ENCODE data around the gene LGI2.
"Not testable (repeated sequence)": the region's sequence is repeated elsewhere in the genome, so short reads cannot be mapped to it uniquely, and the experiment has no call there.

The LGI2 gene

DNA sequence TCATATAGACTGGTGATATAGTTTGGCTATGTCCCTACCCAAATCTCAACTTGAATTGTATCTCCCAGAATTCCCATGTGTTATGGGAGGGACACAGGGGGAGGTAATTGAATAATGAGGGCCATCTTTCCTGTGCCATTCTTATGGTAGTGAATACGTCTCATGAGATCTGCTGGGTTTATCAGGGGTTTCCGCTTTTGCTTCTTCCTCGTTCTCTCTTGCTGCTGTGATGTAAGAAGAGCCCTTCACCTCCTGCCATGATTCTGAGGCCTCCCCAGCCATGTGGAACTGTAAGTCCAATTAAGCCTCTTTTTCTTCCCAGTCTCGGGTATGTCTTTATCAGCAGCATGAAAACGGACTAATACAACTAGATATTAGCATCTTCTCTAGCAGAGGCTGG is 21.3 kb upstream of the LGI2 start:
- H2AFZ ChIP-seq (ENCODE audit: low read length); H2BK12ac ChIP-seq (ENCODE audit: low read length); H3K27me3 ChIP-seq (ENCODE audit: control insufficient read depth in 3 of 3, insufficient read depth in 3 of 3, low read depth in 1 of 3, low read length in 3 of 3); H3K4me1 ChIP-seq (ENCODE audit: control insufficient read depth in 2 of 2, insufficient read depth in 1 of 2, low read depth in 1 of 2, low read length in 2 of 2); H3K9ac ChIP-seq (ENCODE audit: low read depth, low read length, poor library complexity); H3K4me3 ChIP-seq (ENCODE audit: low read length in 2 of 2); H2BK15ac ChIP-seq (ENCODE audit: low read length); H3K18ac ChIP-seq (ENCODE audit: low read length); H3K23ac ChIP-seq (ENCODE audit: low read depth, low read length, poor library complexity); DNase-seq (ENCODE audit: low spot score); H3K4ac ChIP-seq (ENCODE audit: low read length); H3K4me2 ChIP-seq (ENCODE audit: insufficient read depth, low read length, poor library complexity, severe bottlenecking); H2BK120ac ChIP-seq (ENCODE audit: low read depth, low read length); H4K8ac ChIP-seq (ENCODE audit: low read depth, low read length); H2AK5ac ChIP-seq (ENCODE audit: low read depth, low read length); H3K14ac ChIP-seq (ENCODE audit: low read length); H3K27ac ChIP-seq (replicated peaks; ENCODE audit: low read length); H3K36me3 ChIP-seq (replicated peaks in 1 of 2; ENCODE audit: control insufficient read depth in 2 of 2, insufficient read depth in 2 of 2, low read length in 2 of 2); H4K91ac ChIP-seq (ENCODE audit: low read depth, low read length, poor library complexity); H3K79me1 ChIP-seq (ENCODE audit: low read depth, low read length); H2BK5ac ChIP-seq (ENCODE audit: low read length): not testable (repeated sequence)
- no CpG with 5 or more reads among the region's 5 CpGs for WGBS, 2 donors (ENCODE audit: extremely low coverage in 2 of 2, insufficient read length in 2 of 2, insufficient replicate concordance in 1 of 2)
- peaks cover 7 to 16% of the 10 kb centered on the region in 2 donors for H3K9me3 ChIP-seq (replicated peaks in 1 of 2; ENCODE audit: control insufficient read depth in 2 of 2, insufficient read depth in 1 of 2, low read depth in 1 of 2, low read length in 2 of 2)

DNA sequence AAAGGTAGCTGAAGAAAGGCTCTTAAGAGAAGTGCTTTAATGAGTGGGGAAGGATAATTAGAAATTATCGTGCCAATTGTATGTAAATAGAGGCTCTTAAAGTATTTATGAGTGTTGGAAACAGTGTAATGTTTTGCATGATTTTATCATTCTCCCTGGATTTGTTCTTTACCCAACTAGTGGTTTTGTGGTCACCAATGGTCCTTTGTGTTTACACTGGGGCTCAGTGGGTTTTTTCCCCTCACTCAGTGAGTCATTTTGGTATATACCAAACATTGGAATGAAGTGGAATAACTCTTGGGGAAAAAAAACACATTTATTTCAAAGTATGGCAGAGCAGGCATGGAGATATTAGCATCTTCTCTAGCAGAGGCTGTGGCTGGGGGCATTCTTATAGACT is 20.8 kb upstream of the LGI2 start:
- no peak for DNase-seq (ENCODE audit: low spot score)
- no peak overlapping the region for H3K4me2 ChIP-seq (ENCODE audit: insufficient read depth, low read length, poor library complexity, severe bottlenecking)
- no peak overlapping the region for H2BK12ac ChIP-seq (ENCODE audit: low read length)
- H3K4me1 ChIP-seq (ENCODE audit: control insufficient read depth in 2 of 2, insufficient read depth in 1 of 2, low read depth in 1 of 2, low read length in 2 of 2): no peaks in the 10 kb centered on the region
- no peak overlapping the region for H2BK15ac ChIP-seq (ENCODE audit: low read length)
- H3K27me3 ChIP-seq (ENCODE audit: control insufficient read depth in 3 of 3, insufficient read depth in 3 of 3, low read depth in 1 of 3, low read length in 3 of 3): no peaks in the 10 kb centered on the region
- no peak overlapping the region for H3K14ac ChIP-seq (ENCODE audit: low read length)
- no peak overlapping the region for H3K4me3 ChIP-seq (ENCODE audit: low read length in 2 of 2)
- H2BK120ac ChIP-seq (ENCODE audit: low read depth, low read length): no peak overlapping the region
- no peak overlapping the region for H4K8ac ChIP-seq (ENCODE audit: low read depth, low read length)
- H3K79me1 ChIP-seq (ENCODE audit: low read depth, low read length): no peaks in the 10 kb centered on the region
- H3K27ac ChIP-seq (replicated peaks; ENCODE audit: low read length): no peak overlapping the region
- no peaks in the 10 kb centered on the region for H3K36me3 ChIP-seq (replicated peaks in 1 of 2; ENCODE audit: control insufficient read depth in 2 of 2, insufficient read depth in 2 of 2, low read length in 2 of 2)
- no peak overlapping the region for H2BK5ac ChIP-seq (ENCODE audit: low read length)
- no peak overlapping the region for H3K23ac ChIP-seq (ENCODE audit: low read depth, low read length, poor library complexity)
- no peak overlapping the region for H2AFZ ChIP-seq (ENCODE audit: low read length)
- H3K18ac ChIP-seq (ENCODE audit: low read length): no peak overlapping the region
- H3K9me3 ChIP-seq (replicated peaks in 1 of 2; ENCODE audit: control insufficient read depth in 2 of 2, insufficient read depth in 1 of 2, low read depth in 1 of 2, low read length in 2 of 2): peaks cover 7 to 16% of the 10 kb centered on the region in 2 donors
- H3K9ac ChIP-seq (ENCODE audit: low read depth, low read length, poor library complexity): no peak overlapping the region
- no peak overlapping the region for H4K91ac ChIP-seq (ENCODE audit: low read depth, low read length, poor library complexity)
- H3K4ac ChIP-seq (ENCODE audit: low read length): no peak overlapping the region
- no peak overlapping the region for H2AK5ac ChIP-seq (ENCODE audit: low read depth, low read length)
- WGBS, 2 donors (ENCODE audit: extremely low coverage in 2 of 2, insufficient read length in 2 of 2, insufficient replicate concordance in 1 of 2): no CpG with 5 or more reads among the region's 1 CpG

DNA sequence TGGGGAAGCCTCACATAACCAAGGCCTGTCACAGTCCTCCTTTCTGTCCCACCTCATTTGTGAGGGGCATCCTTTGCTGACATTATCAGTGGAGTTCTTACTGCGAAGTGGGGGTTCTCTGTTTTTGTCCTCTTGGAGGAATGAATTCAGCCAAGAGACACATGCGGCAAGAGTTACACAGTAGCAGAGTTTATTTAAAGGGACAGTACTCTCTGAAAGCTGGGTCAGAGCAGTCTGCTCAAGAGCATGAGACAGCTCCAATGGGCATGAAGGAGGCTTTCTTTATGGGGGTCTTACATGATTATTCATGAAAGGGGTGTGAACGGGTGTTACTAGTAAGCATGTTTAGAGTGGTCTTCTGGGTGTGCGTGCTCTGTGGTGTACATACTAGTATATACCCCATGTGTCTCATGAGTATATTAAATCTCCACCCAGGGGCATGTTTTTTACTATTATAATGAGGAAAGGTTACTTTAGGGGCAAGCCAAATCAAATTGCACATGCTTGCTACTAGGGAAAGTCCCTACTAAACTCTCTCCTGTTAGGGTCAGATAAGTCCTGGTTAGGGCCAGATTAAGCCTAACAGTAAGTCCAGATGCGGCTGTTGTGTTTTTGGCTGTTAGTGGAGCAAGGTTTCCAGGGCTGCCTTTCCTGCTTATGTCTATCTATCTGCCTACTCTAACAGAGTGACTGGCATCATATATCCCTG is 19.8 kb upstream of the LGI2 start:
- H3K4ac ChIP-seq (ENCODE audit: low read length): no peak overlapping the region
- no peak overlapping the region for H2BK12ac ChIP-seq (ENCODE audit: low read length)
- no peak overlapping the region for H4K91ac ChIP-seq (ENCODE audit: low read depth, low read length, poor library complexity)
- peaks cover 7 to 16% of the 10 kb centered on the region in 2 donors for H3K9me3 ChIP-seq (replicated peaks in 1 of 2; ENCODE audit: control insufficient read depth in 2 of 2, insufficient read depth in 1 of 2, low read depth in 1 of 2, low read length in 2 of 2)
- no peaks in the 10 kb centered on the region for H3K27me3 ChIP-seq (ENCODE audit: control insufficient read depth in 3 of 3, insufficient read depth in 3 of 3, low read depth in 1 of 3, low read length in 3 of 3)
- no peak overlapping the region for H3K27ac ChIP-seq (replicated peaks; ENCODE audit: low read length)
- DNase-seq (ENCODE audit: low spot score): no peak
- H3K18ac ChIP-seq (ENCODE audit: low read length): no peak overlapping the region
- no peak overlapping the region for H3K4me3 ChIP-seq (ENCODE audit: low read length in 2 of 2)
- no peak overlapping the region for H3K9ac ChIP-seq (ENCODE audit: low read depth, low read length, poor library complexity)
- no peak overlapping the region for H2BK120ac ChIP-seq (ENCODE audit: low read depth, low read length)
- no peak overlapping the region for H2BK5ac ChIP-seq (ENCODE audit: low read length)
- no peak overlapping the region for H3K23ac ChIP-seq (ENCODE audit: low read depth, low read length, poor library complexity)
- no peak overlapping the region for H3K14ac ChIP-seq (ENCODE audit: low read length)
- no peak overlapping the region for H2AK5ac ChIP-seq (ENCODE audit: low read depth, low read length)
- H3K4me1 ChIP-seq (ENCODE audit: control insufficient read depth in 2 of 2, insufficient read depth in 1 of 2, low read depth in 1 of 2, low read length in 2 of 2): no peaks in the 10 kb centered on the region
- WGBS, 2 donors (ENCODE audit: extremely low coverage in 2 of 2, insufficient read length in 2 of 2, insufficient replicate concordance in 1 of 2): no CpG with 5 or more reads among the region's 5 CpGs
- no peaks in the 10 kb centered on the region for H3K79me1 ChIP-seq (ENCODE audit: low read depth, low read length)
- no peak overlapping the region for H2BK15ac ChIP-seq (ENCODE audit: low read length)
- H2AFZ ChIP-seq (ENCODE audit: low read length): no peak overlapping the region
- no peak overlapping the region for H4K8ac ChIP-seq (ENCODE audit: low read depth, low read length)
- H3K36me3 ChIP-seq (replicated peaks in 1 of 2; ENCODE audit: control insufficient read depth in 2 of 2, insufficient read depth in 2 of 2, low read length in 2 of 2): no peaks in the 10 kb centered on the region
- H3K4me2 ChIP-seq (ENCODE audit: insufficient read depth, low read length, poor library complexity, severe bottlenecking): no peak overlapping the region

DNA sequence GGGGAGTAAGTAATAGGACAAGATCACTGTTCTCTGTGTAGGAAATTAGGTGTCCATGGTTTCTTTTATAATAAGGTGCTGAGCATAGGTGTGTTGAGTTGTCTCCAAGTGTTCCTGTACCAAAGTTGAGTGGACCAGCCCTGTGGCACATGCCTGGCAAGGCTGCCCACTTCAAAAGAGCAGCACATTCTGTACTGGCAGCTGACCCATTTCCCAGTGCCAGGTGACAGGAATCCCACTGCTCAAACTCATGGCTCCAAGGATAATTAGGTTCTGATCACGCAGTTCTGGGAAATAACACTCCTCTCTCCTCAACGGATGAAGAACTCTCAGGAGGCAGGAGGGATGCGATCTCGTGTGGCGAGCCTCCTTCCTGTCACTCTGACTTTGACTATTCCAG is 12.8 kb upstream of the LGI2 start:
- DNase-seq (ENCODE audit: low spot score): no peak

More for the DNA sequence above, 12.8 kb upstream of the LGI2 start:
- H2BK12ac ChIP-seq (ENCODE audit: low read length): no peak overlapping the region
- H3K14ac ChIP-seq (ENCODE audit: low read length): no peak overlapping the region
- peaks cover 0 to 25% (median 0%) of the 10 kb centered on the region in 3 experiments for H3K27me3 ChIP-seq (ENCODE audit: control insufficient read depth in 3 of 3, insufficient read depth in 3 of 3, low read depth in 1 of 3, low read length in 3 of 3)
- H3K36me3 ChIP-seq (replicated peaks in 1 of 2; ENCODE audit: control insufficient read depth in 2 of 2, insufficient read depth in 2 of 2, low read length in 2 of 2): no peaks in the 10 kb centered on the region
- H2BK15ac ChIP-seq (ENCODE audit: low read length): no peak overlapping the region
- no peak overlapping the region for H3K4me2 ChIP-seq (ENCODE audit: insufficient read depth, low read length, poor library complexity, severe bottlenecking)
- WGBS, 2 donors (ENCODE audit: extremely low coverage in 2 of 2, insufficient read length in 2 of 2, insufficient replicate concordance in 1 of 2): no CpG with 5 or more reads among the region's 5 CpGs
- H3K4ac ChIP-seq (ENCODE audit: low read length): no peak overlapping the region
- H2BK120ac ChIP-seq (ENCODE audit: low read depth, low read length): no peak overlapping the region
- no peaks in the 10 kb centered on the region for H3K79me1 ChIP-seq (ENCODE audit: low read depth, low read length)
- H3K9ac ChIP-seq (ENCODE audit: low read depth, low read length, poor library complexity): no peak overlapping the region
- H3K9me3 ChIP-seq (replicated peaks in 1 of 2; ENCODE audit: control insufficient read depth in 2 of 2, insufficient read depth in 1 of 2, low read depth in 1 of 2, low read length in 2 of 2): no peaks in the 10 kb centered on the region
- H2AK5ac ChIP-seq (ENCODE audit: low read depth, low read length): no peak overlapping the region
- H2AFZ ChIP-seq (ENCODE audit: low read length): no peak overlapping the region
- H3K4me1 ChIP-seq (ENCODE audit: control insufficient read depth in 2 of 2, insufficient read depth in 1 of 2, low read depth in 1 of 2, low read length in 2 of 2): no peaks in the 10 kb centered on the region
- no peak overlapping the region for H4K91ac ChIP-seq (ENCODE audit: low read depth, low read length, poor library complexity)
- H3K4me3 ChIP-seq (ENCODE audit: low read length in 2 of 2): no peak overlapping the region
- no peak overlapping the region for H3K23ac ChIP-seq (ENCODE audit: low read depth, low read length, poor library complexity)
- H3K18ac ChIP-seq (ENCODE audit: low read length): no peak overlapping the region
- no peak overlapping the region for H4K8ac ChIP-seq (ENCODE audit: low read depth, low read length)
- no peak overlapping the region for H3K27ac ChIP-seq (replicated peaks; ENCODE audit: low read length)
- H2BK5ac ChIP-seq (ENCODE audit: low read length): no peak overlapping the region
